GM12873 (cell line): ENCODE data around the gene APOL1.

Source experiments
- TF ChIP-seq, protein P1 (sequence below): IDR thresholded peaks from 2 replicates; pipeline ENCODE4 v1.5.1; 2012; ENCODE audit warnings: low read depth, mild to moderate bottlenecking, moderate library complexity, low read length, control low read depth; ENCODE audit not compliant: insufficient read depth; ENCODE audit errors: missing control alignments

APOL1 gene

DNA sequence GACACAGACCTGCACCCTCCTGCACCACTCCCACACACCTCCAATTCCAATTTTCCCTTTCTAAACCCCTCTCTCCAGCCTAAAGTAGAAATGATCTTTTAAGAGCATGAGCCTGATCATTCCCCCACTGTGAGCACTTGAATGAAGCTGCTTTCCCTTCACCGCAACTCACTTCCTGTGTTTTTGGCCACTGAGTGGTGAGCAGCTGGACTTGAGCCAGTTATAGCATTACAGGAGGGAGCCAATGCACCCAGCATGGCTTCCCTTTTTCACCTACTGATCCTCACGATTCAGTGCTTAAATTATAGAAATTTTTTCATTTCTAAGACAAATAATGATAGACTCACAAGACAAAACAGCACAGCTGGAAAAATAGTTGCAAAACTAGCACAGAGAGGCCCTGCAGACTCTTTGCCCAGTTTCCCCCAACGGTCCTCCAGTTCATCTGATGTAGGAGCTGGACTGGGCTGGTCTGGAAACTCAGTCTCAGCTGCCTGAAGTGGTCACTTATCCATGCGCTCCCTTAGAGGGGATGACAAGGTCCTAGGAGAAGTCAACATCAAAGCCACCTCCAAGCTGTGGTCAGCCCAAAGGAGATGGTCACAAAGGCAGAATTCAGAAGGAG, 41.6 kb upstream of the APOL1 start:
- TF ChIP-seq, protein P1, sequence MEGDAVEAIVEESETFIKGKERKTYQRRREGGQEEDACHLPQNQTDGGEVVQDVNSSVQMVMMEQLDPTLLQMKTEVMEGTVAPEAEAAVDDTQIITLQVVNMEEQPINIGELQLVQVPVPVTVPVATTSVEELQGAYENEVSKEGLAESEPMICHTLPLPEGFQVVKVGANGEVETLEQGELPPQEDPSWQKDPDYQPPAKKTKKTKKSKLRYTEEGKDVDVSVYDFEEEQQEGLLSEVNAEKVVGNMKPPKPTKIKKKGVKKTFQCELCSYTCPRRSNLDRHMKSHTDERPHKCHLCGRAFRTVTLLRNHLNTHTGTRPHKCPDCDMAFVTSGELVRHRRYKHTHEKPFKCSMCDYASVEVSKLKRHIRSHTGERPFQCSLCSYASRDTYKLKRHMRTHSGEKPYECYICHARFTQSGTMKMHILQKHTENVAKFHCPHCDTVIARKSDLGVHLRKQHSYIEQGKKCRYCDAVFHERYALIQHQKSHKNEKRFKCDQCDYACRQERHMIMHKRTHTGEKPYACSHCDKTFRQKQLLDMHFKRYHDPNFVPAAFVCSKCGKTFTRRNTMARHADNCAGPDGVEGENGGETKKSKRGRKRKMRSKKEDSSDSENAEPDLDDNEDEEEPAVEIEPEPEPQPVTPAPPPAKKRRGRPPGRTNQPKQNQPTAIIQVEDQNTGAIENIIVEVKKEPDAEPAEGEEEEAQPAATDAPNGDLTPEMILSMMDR = no peak

DNA sequence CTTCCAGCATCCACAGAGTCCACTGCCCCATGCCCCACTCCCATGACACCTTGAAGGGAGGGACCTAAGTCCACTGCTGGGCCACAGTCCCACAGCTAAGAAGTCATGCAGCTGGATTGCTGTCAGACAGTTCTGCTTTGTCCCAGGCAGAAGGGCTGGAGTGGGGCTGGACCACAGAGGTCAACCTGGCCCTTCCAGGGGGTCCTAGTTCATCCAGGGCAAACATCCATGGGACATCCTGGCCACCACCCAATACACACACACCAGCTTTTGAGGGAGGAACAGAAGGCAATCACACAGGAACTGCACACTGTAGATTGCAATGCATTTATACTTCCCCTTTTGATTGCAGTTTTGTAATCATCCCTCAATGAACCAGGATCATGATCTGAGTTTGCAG, 40.0 kb upstream of the APOL1 start:
- TF ChIP-seq, protein P1 = no peak

DNA sequence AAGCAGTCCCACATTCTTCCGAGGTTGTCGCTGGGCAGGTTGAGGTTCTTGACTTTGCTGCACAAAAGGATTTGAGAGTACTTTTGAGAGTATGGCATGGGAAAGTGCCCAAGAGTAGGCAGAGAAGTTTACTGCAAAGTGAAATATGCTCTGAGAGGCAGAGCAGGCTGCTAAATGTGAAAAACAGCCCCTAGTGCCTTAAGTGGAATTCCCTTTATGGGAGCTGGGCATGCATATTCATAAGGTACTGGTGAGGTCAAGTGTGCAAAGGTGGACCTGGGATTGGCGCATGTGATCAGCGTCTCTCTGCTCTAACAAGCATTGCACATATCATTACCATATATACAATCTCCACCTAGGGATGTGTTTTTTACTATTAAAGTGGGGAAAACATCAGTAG, 39.3 kb upstream of the APOL1 start:
- TF ChIP-seq, protein P1 = no peak

DNA sequence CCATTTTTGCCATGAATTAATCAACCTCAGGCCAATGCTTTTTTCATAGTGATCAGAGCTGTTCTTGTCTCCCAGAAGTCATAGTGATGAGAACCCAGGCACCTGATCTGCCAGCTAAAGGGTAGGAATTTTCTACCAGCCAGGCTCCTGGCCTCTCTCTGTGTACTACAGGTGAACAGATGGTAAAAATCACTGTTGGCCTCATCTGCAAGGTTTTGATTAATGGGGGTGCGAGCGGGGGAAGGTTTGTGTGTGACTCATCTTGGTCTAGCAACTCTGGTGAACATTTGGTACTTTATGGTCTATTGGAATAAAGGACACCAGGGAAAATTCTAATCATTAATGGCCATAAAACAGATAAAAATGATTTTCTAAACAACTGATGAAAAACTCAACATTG, 37.0 kb upstream of the APOL1 start:
- TF ChIP-seq, protein P1 = no peak

DNA sequence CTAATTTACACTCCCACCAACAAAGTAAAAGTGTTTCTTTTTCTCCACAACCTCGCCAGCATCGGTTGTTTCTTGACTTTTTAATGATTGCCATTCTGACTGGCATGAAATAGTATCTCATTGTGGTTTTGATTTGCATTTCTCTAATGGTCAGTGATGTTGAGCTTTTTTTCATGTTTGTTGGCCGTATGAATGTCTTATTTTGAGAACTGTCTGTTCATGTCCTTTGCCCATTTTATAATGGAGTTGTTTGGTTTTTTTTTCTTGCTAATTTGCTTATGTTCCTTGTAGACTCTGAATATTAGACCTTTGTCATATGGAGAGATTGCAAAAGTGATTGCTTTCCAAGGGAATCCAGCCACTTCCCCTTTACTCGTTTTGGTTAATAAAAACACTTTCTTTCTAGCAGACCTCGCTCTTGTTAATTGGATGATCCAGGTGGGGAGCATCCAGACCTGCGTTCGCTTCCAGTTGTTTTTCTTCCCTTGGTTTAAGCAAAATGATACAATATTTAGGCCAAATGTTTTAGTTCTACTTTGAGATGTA, 34.2 kb upstream of the APOL1 start:
- TF ChIP-seq, protein P1 = no peak

DNA sequence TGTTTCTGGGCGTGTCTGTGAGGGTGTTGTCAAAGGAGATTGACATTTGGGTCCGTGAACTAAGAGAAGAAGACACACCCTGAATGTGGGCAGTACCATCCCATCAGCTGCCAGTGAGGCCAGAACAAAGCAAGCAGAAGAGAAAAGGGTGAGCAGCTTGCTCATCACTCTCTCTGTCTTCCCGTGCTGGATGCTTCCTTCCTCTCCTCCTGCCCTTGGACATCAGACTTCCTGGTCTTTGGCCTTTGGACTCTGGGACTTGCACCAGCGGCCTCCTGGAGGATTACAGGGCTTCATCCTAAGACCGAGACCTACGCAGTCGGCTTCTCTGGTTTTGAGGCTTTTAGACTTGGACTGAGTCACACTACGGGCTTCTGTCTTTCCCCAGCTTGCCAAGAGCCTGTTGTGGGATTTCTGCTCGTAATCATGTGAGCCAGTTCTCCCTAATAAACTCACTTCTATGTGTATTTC, 32.4 kb upstream of the APOL1 start:
- TF ChIP-seq, protein P1 = no peak

DNA sequence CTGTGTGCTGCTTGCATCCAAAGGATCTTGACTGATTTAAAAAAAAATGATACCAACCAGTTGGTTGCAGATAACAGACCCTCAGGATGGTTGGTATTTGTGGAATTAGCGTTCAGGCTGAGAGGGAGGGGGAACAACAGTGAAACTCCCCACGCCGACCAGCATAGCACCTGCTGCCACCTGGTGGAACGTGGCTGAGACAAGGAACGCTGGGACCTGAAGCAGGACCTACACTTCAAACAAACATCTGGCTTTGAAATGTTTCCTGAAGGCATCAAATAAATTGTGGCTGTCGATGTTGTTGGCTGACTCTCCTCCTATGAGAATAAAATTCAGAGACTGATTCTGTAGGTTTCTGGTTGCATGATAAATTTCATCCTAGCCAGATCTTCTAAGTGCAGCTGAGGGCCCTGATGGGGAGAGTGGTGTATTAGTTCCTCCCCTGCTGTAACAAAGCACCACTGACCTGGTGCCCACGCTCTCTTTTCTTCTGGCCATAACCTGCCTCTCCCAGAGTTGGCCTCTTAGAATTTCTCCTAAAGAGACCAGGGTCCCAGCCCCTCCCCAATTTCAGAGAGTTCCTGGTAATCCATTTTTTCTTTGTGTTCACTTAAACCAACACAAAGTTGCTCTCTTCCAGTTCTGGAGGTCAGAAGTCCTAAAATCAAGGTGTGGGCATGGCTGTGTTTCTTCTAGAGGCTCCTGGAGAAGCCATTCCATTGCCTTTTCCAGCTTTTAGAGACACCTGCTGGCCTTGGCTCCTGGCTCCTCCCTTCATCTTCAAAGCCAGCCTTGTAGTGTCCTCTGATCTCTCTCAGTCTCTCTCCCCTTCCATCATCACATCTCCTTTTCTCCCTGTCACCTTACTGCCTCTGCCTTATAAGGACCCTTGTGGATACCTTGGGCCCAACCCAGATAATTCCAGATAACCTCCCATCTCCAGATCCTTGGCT, 30.9 kb upstream of the APOL1 start:
- TF ChIP-seq, protein P1 = peak; percentile 88
